GM11168 (cell line): ENCODE data around the gene ADCK2.
"Not testable (repeated sequence)": the region's sequence is repeated elsewhere in the genome, so short reads cannot be mapped to it uniquely, and the experiment has no call there.

Experiments
- in situ Hi-C: fragments of 300-500 bp; cut with MboI; formaldehyde crosslinking; loops from one replicate; pipeline ENCODE4 v1.12.0; 2022; ENCODE audit warnings: low sequenced_read_pairs; ENCODE audit not compliant: unreplicated experiment

ADCK2 gene

GRCh38 chr7:140672382-140673062 is at the start of gene ADCK2:
Gene ADCK2, plus strand, starts transcription at chr7:140672945. Its CDS starts 386 bp downstream, at chr7:140673331.
- in situ Hi-C loops = no loop called here

GRCh38 chr7:140623980-140624379 is 48.8 kb upstream of the ADCK2 start:
- in situ Hi-C loops = no loop called here

GRCh38 chr7:140624392-140625191 is 48.2 kb upstream of the ADCK2 start:
- in situ Hi-C loops = no loop called here

- in situ Hi-C loops = not testable (repeated sequence)
Measured at GRCh38 chr7:140625192-140625558, 47.6 kb upstream of the ADCK2 start.

- in situ Hi-C loops = no loop called here
Measured at GRCh38 chr7:140625908-140626868, 46.6 kb upstream of the ADCK2 start.

GRCh38 chr7:140631021-140631420 is 41.7 kb upstream of the ADCK2 start:
- in situ Hi-C loops = no loop called here

- in situ Hi-C loops = no loop called here
Measured at GRCh38 chr7:140631602-140632001, 41.1 kb upstream of the ADCK2 start.

- in situ Hi-C loops = no loop called here
Measured at GRCh38 chr7:140635345-140635744, 37.4 kb upstream of the ADCK2 start.

GRCh38 chr7:140635816-140636215 is 36.9 kb upstream of the ADCK2 start:
- in situ Hi-C loops = no loop called here

GRCh38 chr7:140637400-140637799 is 35.3 kb upstream of the ADCK2 start:
- in situ Hi-C loops = no loop called here

GRCh38 chr7:140638173-140638791 is 34.5 kb upstream of the ADCK2 start:
- in situ Hi-C loops = no loop called here

- in situ Hi-C loops = no loop called here
Measured at GRCh38 chr7:140639366-140640053, 33.2 kb upstream of the ADCK2 start.

- in situ Hi-C loops = no loop called here
Measured at GRCh38 chr7:140640060-140640637, 32.6 kb upstream of the ADCK2 start.

GRCh38 chr7:140640727-140641523 is 31.8 kb upstream of the ADCK2 start, which contains the start of gene DENND2A:
Gene DENND2A, minus strand, starts transcription at chr7:140640813. Its CDS starts 38,416 bp downstream, at chr7:140602397.
- in situ Hi-C loops = no loop called here

GRCh38 chr7:140641524-140642195 is 31.1 kb upstream of the ADCK2 start:
- in situ Hi-C loops = no loop called here

- in situ Hi-C loops = no loop called here
Measured at GRCh38 chr7:140643416-140643815, 29.3 kb upstream of the ADCK2 start.

GRCh38 chr7:140644761-140645160 is 28.0 kb upstream of the ADCK2 start:
- in situ Hi-C loops = not testable (repeated sequence)
